Measurements from ENCODE around the gene CLEC7A. TPM values are rescaled to one million over a fixed set of nuclear protein-coding genes. Genes with fewer than 3 reads are reported as not detected.

Gene CLEC7A
- total RNA-seq, 1 experiment from 2014 or later, result not detected

- POLR2A ChIA-PET, result no interaction called here
These were observed 1.3 kb downstream of the CLEC7A start for GRCh38 chr12:10128687-10129086.

GRCh38 chr12:10126413-10126812, 3.6 kb downstream of the CLEC7A start:
- Histone ChIP-seq H3K4me1 (ENCODE audit: control insufficient read depth, insufficient read depth, low read length) (no peaks in the 10 kb centered on the region), H3K36me3 (ENCODE audit: control insufficient read depth, insufficient read depth, low read length) (no peaks in the 10 kb centered on the region), H3K27me3 (ENCODE audit: control insufficient read depth, insufficient read depth, low read length) (no peaks in the 10 kb centered on the region), H3K27ac (ENCODE audit: low read length) (no peak overlapping the region), H3K4me3 (ENCODE audit: low read depth in 2 of 2, low read length in 2 of 2) (no peak overlapping the region), H3K9me3 (ENCODE audit: control insufficient read depth, insufficient read depth, low read depth, low read length) (no peaks in the 10 kb centered on the region)
- POLR2A ChIA-PET, result no interaction called here
- CTCF ChIA-PET, result no interaction called here
- ATAC-seq, result no peak
- BruUV-seq (replicated peaks), result no TSS peak
- in situ Hi-C loops (cut with HindIII; ENCODE audit: low pct_unique_long_range_greater_than_20kb, low sequenced_read_pairs) (no loop called here), intact Hi-C loops (cut with micrococcal nuclease; ENCODE audit: unreplicated experiment) (no loop called here)
- no peak for TF ChIP-seq CTCF (IDR thresholded peaks at IDR 0.05)
- no peak for TF ChIP-seq POLR2AphosphoS5 (IDR thresholded peaks at IDR 0.05; ENCODE audit: low read depth, low read length)
- no peak for DNase-seq (ENCODE audit: low read depth, low spot score)

More at GRCh38 chr12:10128687-10129086, 1.3 kb downstream of the CLEC7A start:
- CTCF ChIA-PET, result no interaction called here
- intact Hi-C loops (cut with micrococcal nuclease; ENCODE audit: unreplicated experiment), result no loop called here
- no peak for TF ChIP-seq TCF7L2 (IDR thresholded peaks at IDR 0.05; ENCODE audit: low read depth, low read length)
- TF ChIP-seq SIN3A (IDR thresholded peaks at IDR 0.05; ENCODE audit: borderline replicate concordance, insufficient read depth, low read depth, low read length), result no peak
- no peak for TF ChIP-seq POLR2AphosphoS5 (IDR thresholded peaks at IDR 0.05; ENCODE audit: low read depth, low read length)
- no peak for TF ChIP-seq CTCF (IDR thresholded peaks at IDR 0.05)
- no peak overlapping the region for H3K4me3 ChIP-seq (ENCODE audit: low read depth in 2 of 2, low read length in 2 of 2)
- no TSS peak for BruUV-seq (replicated peaks)
- H3K27ac ChIP-seq (ENCODE audit: low read length), result no peak overlapping the region
- ATAC-seq, result no peak
- H3K9me3 ChIP-seq (ENCODE audit: control insufficient read depth, insufficient read depth, low read depth, low read length), result no peaks in the 10 kb centered on the region
- peaks cover 6% of the 10 kb centered on the region for H3K4me1 ChIP-seq (ENCODE audit: control insufficient read depth, insufficient read depth, low read length)
- no peaks in the 10 kb centered on the region for H3K27me3 ChIP-seq (ENCODE audit: control insufficient read depth, insufficient read depth, low read length)
- in situ Hi-C loops (cut with HindIII; ENCODE audit: low pct_unique_long_range_greater_than_20kb, low sequenced_read_pairs), result no loop called here
- DNase-seq (ENCODE audit: low read depth, low spot score), result no peak
- no peaks in the 10 kb centered on the region for H3K36me3 ChIP-seq (ENCODE audit: control insufficient read depth, insufficient read depth, low read length)

GRCh38 chr12:10122689-10123088, 7.3 kb downstream of the CLEC7A start:
- Histone ChIP-seq H3K4me1 (ENCODE audit: control insufficient read depth, insufficient read depth, low read length) (no peaks in the 10 kb centered on the region), H3K27ac (ENCODE audit: low read length) (no peak overlapping the region), H3K9me3 (ENCODE audit: control insufficient read depth, insufficient read depth, low read depth, low read length) (no peaks in the 10 kb centered on the region), H3K27me3 (ENCODE audit: control insufficient read depth, insufficient read depth, low read length) (no peaks in the 10 kb centered on the region), H3K36me3 (ENCODE audit: control insufficient read depth, insufficient read depth, low read length) (no peaks in the 10 kb centered on the region), H3K4me3 (ENCODE audit: low read depth in 2 of 2, low read length in 2 of 2) (no peak overlapping the region)
- intact Hi-C loops (cut with micrococcal nuclease; ENCODE audit: unreplicated experiment), result no loop called here
- ATAC-seq, result no peak
- DNase-seq (ENCODE audit: low read depth, low spot score), result no peak
- CTCF ChIA-PET, result no interaction called here
- in situ Hi-C loops (cut with HindIII; ENCODE audit: low pct_unique_long_range_greater_than_20kb, low sequenced_read_pairs), result no loop called here
- no TSS peak for BruUV-seq (replicated peaks)
- POLR2A ChIA-PET, result interaction anchor here (0.7 kb wide), 1 partner anchor 476 kb away, joined by 5 read pairs; no protein-coding TSS in a partner anchor
- TF ChIP-seq POLR2AphosphoS5 (IDR thresholded peaks at IDR 0.05; ENCODE audit: low read depth, low read length) (no peak), REST (IDR thresholded peaks at IDR 0.05; ENCODE audit: insufficient read depth in 1 of 2, low read depth in 2 of 2, low read length in 1 of 2) (no peak), TCF7L2 (IDR thresholded peaks at IDR 0.05; ENCODE audit: low read depth, low read length) (no peak)

Data from Panc1 (cell line).